Measurements from ENCODE around the gene PRKCE. TPM values are rescaled to one million over a fixed set of nuclear protein-coding genes. Genes with fewer than 3 reads are reported as not detected.

The PRKCE gene
- total and polyA plus RNA-seq, 2 experiments from 2014 or later, result 0.94 to 1.2 TPM

DNA sequence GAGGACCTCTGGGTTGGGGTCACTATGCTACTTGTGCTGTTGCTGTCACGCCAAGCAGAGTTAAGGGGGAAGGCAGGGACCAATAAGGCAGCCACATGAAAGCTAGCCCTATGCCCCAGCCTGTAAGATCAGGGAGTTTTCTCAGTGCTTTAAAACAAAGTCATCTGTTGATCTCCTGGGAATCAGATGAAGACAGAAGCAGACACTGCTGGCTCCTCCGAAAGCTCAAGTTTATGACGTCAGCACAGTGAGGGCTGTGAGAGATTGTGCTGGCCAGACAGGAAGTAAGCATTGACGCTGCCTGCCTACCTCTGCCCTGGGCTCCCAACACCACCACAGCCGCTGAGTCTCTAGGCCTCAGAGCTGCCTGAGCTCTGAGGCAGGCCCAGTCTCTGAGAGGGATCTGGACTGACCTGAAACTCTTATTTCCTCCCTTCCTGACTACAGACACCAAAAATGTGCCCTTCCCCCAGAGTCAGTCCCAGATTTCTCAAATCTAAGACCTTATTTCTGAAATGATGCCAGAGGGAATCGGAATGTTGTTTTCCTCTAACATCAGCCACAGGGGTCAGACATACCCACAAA is 527.7 kb downstream of the PRKCE start:
- Histone ChIP-seq H3K4me1 (ENCODE audit: insufficient read depth) (no peaks in the 10 kb centered on the region), H3K4me3 (no peak overlapping the region), H3K4me2 (no peak overlapping the region), H3K36me3 (ENCODE audit: insufficient read depth) (no peaks in the 10 kb centered on the region), H2AFZ (no peak overlapping the region), H3K79me2 (replicated peaks; ENCODE audit: insufficient read depth) (no peaks in the 10 kb centered on the region), H3F3A (replicated peaks; ENCODE audit: low read depth) (no peaks in the 10 kb centered on the region), H3K9me2 (ENCODE audit: insufficient read depth) (no peaks in the 10 kb centered on the region; the same call in 1 of the 2 replicates), H4K20me1 (replicated peaks; ENCODE audit: insufficient read depth) (no peaks in the 10 kb centered on the region), H3K27ac (ENCODE audit: low read depth) (no peak overlapping the region), H3K27me3 (ENCODE audit: insufficient read depth) (no peaks in the 10 kb centered on the region)
- Mint-ChIP-seq H3K4me1 (peaks cover 4% of the 10 kb centered on the region; the same call in 1 of the 3 replicates), H3K27ac (no peak overlapping the region; the same call in 1 of the 2 replicates), H3K9me3 (no peaks in the 10 kb centered on the region), H3K36me3 (ENCODE audit: low read depth) (no peaks in the 10 kb centered on the region), H3K27me3 (ENCODE audit: insufficient read depth, low read depth, poor library complexity) (peaks cover 7% of the 10 kb centered on the region), H3K4me3 (no peak overlapping the region)
- TF ChIP-seq EZH2phosphoT487 (IDR thresholded peaks at IDR 0.05; ENCODE audit: unreplicated experiment) (no peak), ZNF462 (CRISPR knock-in tag; IDR thresholded peaks at IDR 0.05) (no peak), ZNF331 (CRISPR knock-in tag; IDR thresholded peaks at IDR 0.05; ENCODE audit: low read depth) (no peak), ETS1 (IDR thresholded peaks at IDR 0.05) (no peak), JUNB (IDR thresholded peaks at IDR 0.05; ENCODE audit: unreplicated experiment) (no peak), EZH2 (IDR thresholded peaks at IDR 0.05; ENCODE audit: low read depth, unreplicated experiment) (no peak), CREB1 (CRISPR knock-in tag; IDR thresholded peaks at IDR 0.05; ENCODE audit: low read depth) (no peak), POLR2AphosphoS5 (IDR thresholded peaks at IDR 0.05; ENCODE audit: low read depth) (no peak), ZNF114 (CRISPR knock-in tag; IDR thresholded peaks at IDR 0.05) (no peak), NANOG (IDR thresholded peaks at IDR 0.05; ENCODE audit: borderline replicate concordance) (no peak), STAT1 (IDR thresholded peaks at IDR 0.05; ENCODE audit: unreplicated experiment) (no peak), REST (IDR thresholded peaks at IDR 0.05; ENCODE audit: unreplicated experiment) (no peak)
- TF ChIP-seq, protein P1, sequence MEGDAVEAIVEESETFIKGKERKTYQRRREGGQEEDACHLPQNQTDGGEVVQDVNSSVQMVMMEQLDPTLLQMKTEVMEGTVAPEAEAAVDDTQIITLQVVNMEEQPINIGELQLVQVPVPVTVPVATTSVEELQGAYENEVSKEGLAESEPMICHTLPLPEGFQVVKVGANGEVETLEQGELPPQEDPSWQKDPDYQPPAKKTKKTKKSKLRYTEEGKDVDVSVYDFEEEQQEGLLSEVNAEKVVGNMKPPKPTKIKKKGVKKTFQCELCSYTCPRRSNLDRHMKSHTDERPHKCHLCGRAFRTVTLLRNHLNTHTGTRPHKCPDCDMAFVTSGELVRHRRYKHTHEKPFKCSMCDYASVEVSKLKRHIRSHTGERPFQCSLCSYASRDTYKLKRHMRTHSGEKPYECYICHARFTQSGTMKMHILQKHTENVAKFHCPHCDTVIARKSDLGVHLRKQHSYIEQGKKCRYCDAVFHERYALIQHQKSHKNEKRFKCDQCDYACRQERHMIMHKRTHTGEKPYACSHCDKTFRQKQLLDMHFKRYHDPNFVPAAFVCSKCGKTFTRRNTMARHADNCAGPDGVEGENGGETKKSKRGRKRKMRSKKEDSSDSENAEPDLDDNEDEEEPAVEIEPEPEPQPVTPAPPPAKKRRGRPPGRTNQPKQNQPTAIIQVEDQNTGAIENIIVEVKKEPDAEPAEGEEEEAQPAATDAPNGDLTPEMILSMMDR (conservative IDR thresholded peaks at IDR 0.05; ENCODE audit: low read depth in 2 of 2), result no peak
- no peak for DNase-seq (ENCODE audit: low spot score)
- peak; percentile 52 for ATAC-seq
